GM23338 (cell line): ENCODE results near the gene DIP2C.

ENCODE experiments used
- JUNB ChIP-seq: IDR thresholded peaks from one replicate; pipeline ENCODE4 v1.6.1; 2016; ENCODE audit warnings: antibody characterized with exemption; ENCODE audit not compliant: unreplicated experiment
- POLR2AphosphoS5 ChIP-seq: IDR thresholded peaks from 2 replicates; pipeline ENCODE4 v1.6.1; 2016; ENCODE audit warnings: antibody characterized with exemption, low read depth
- TF ChIP-seq, protein P1 (sequence below), 2 experiments: fragments of 200-600 bp in 1 of 2; sonication (generic) in 1 of 2; conservative IDR thresholded peaks; 2 replicates each; pipeline versions ENCODE4 v1.5.1 to v1.6.1; 2016 to 2017; ENCODE audit warnings: antibody characterized with exemption in 2 of 2, low read depth in 2 of 2, mild to moderate bottlenecking in 2 of 2, moderate library complexity in 1 of 2
- TF ChIP-seq, protein P2 (sequence below): IDR thresholded peaks from one replicate; pipeline ENCODE4 v1.6.1; 2018; ENCODE audit warnings: antibody characterized with exemption; ENCODE audit not compliant: unreplicated experiment

DNA sequence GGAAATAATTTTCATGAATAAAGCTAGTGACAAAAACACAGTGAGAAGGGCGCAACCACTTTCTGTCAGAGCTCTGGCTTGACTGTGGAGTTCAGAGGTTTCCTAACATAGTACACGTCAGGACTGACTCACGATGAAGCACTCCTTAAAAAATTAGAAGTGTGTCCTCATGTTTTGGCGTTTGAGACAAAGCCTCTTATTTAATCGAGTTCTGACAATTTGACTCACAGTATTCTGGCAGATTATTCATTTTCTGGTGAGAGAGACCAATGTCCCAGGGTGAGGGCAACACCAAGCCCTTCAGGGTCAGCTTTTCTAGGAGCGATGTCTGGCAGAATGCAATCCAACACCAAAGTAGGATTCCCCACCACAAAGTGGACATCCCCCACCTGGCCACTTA lies 108.7 kb downstream of the DIP2C start:
- TF ChIP-seq, protein P1, sequence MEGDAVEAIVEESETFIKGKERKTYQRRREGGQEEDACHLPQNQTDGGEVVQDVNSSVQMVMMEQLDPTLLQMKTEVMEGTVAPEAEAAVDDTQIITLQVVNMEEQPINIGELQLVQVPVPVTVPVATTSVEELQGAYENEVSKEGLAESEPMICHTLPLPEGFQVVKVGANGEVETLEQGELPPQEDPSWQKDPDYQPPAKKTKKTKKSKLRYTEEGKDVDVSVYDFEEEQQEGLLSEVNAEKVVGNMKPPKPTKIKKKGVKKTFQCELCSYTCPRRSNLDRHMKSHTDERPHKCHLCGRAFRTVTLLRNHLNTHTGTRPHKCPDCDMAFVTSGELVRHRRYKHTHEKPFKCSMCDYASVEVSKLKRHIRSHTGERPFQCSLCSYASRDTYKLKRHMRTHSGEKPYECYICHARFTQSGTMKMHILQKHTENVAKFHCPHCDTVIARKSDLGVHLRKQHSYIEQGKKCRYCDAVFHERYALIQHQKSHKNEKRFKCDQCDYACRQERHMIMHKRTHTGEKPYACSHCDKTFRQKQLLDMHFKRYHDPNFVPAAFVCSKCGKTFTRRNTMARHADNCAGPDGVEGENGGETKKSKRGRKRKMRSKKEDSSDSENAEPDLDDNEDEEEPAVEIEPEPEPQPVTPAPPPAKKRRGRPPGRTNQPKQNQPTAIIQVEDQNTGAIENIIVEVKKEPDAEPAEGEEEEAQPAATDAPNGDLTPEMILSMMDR (conservative IDR thresholded peaks at IDR 0.05; ENCODE audit: low read depth in 2 of 2): no peak
- no peak for TF ChIP-seq JUNB
- no peak for TF ChIP-seq POLR2AphosphoS5
- TF ChIP-seq, protein P2, sequence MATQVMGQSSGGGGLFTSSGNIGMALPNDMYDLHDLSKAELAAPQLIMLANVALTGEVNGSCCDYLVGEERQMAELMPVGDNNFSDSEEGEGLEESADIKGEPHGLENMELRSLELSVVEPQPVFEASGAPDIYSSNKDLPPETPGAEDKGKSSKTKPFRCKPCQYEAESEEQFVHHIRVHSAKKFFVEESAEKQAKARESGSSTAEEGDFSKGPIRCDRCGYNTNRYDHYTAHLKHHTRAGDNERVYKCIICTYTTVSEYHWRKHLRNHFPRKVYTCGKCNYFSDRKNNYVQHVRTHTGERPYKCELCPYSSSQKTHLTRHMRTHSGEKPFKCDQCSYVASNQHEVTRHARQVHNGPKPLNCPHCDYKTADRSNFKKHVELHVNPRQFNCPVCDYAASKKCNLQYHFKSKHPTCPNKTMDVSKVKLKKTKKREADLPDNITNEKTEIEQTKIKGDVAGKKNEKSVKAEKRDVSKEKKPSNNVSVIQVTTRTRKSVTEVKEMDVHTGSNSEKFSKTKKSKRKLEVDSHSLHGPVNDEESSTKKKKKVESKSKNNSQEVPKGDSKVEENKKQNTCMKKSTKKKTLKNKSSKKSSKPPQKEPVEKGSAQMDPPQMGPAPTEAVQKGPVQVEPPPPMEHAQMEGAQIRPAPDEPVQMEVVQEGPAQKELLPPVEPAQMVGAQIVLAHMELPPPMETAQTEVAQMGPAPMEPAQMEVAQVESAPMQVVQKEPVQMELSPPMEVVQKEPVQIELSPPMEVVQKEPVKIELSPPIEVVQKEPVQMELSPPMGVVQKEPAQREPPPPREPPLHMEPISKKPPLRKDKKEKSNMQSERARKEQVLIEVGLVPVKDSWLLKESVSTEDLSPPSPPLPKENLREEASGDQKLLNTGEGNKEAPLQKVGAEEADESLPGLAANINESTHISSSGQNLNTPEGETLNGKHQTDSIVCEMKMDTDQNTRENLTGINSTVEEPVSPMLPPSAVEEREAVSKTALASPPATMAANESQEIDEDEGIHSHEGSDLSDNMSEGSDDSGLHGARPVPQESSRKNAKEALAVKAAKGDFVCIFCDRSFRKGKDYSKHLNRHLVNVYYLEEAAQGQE: no peak
